BLaER1 treated with 17β-estradiol and CSF1 and Interleukin-3, amounts not matched to agents 10 nM and 100 nM (cell line): ENCODE results near the gene BMERB1.
"Not testable (repeated sequence)": the region's sequence is repeated elsewhere in the genome, so short reads cannot be mapped to it uniquely, and the experiment has no call there.

Source experiments
- H3K27ac ChIP-seq, 11 experiments: shearing (Covaris generic); formaldehyde crosslinking; 2 replicates each; pipeline ENCODE4 v1.8.1; 2022
- H3K27me3 ChIP-seq, 11 experiments: shearing (Covaris generic); formaldehyde crosslinking; 2 replicates each; pipeline ENCODE4 v1.8.1; 2022
- H3K36me3 ChIP-seq, 11 experiments: shearing (Covaris generic); formaldehyde crosslinking; 2 replicates each; pipeline ENCODE4 v1.8.1; 2022
- H3K4me1 ChIP-seq, 10 experiments: shearing (Covaris generic); formaldehyde crosslinking; 2 replicates each; pipeline ENCODE4 v1.8.1; 2022
- H3K4me2 ChIP-seq, 11 experiments: shearing (Covaris generic); formaldehyde crosslinking; 2 replicates each; pipeline ENCODE4 v1.8.1; 2022
- H3K4me3 ChIP-seq, 10 experiments: shearing (Covaris generic); formaldehyde crosslinking; 2 replicates each; pipeline ENCODE4 v1.8.1; 2022
- H3K9ac ChIP-seq, 11 experiments: shearing (Covaris generic); formaldehyde crosslinking; 2 replicates each; pipeline ENCODE4 v1.8.1; 2022
- H3K9me3 ChIP-seq, 11 experiments: shearing (Covaris generic); formaldehyde crosslinking; replicated peaks in 1 of 11; 2 replicates each; pipeline ENCODE4 v1.8.1; 2022
- H4K20me1 ChIP-seq, 11 experiments: shearing (Covaris generic); formaldehyde crosslinking; 2 replicates each; pipeline ENCODE4 v1.8.1; 2022
- Cebpa-rat ChIP-seq, 11 experiments: shearing (Covaris generic); IDR thresholded peaks; 2 replicates each; pipeline ENCODE4 v1.8.1; 2022

Gene BMERB1

DNA sequence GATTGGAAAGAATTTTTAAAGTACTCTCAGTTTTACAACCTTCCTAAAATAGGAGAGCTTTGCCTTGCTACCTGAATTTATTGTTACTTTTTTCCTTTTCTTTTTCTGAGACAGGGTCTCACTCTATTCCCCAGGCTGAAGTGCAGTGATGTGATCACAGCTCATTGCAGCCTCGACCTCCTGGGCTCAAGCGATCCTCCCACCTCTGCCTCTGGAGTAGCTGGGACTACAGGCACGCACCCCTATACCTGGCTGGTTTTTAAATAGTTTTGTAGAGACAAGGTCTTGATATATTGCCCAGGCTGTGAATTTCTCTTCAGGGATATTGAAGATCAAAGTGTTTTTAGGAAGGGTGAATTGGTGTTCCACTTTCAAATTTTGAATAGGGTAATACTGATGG is 35.1 kb upstream of the BMERB1 start:
- H3K27ac ChIP-seq = no peak overlapping the region
- H3K27me3 ChIP-seq = peaks cover 8 to 25% (median 18%) of the 10 kb centered on the region in 11 experiments
- no peak overlapping the region for H3K4me3 ChIP-seq
- peaks cover 10 to 24% (median 15%) of the 10 kb centered on the region in 10 experiments for H3K4me1 ChIP-seq
- no peaks in the 10 kb centered on the region for H4K20me1 ChIP-seq
- H3K36me3 ChIP-seq = no peaks in the 10 kb centered on the region
- no peak for TF ChIP-seq Cebpa-rat (IDR thresholded peaks at IDR 0.05)
- H3K4me2 ChIP-seq = no peak overlapping the region
- H3K9ac ChIP-seq = no peak overlapping the region
- H3K9me3 ChIP-seq = peaks cover 5 to 18% (median 7%) of the 10 kb centered on the region in 11 experiments; a peak in 20 of 22 replicates

DNA sequence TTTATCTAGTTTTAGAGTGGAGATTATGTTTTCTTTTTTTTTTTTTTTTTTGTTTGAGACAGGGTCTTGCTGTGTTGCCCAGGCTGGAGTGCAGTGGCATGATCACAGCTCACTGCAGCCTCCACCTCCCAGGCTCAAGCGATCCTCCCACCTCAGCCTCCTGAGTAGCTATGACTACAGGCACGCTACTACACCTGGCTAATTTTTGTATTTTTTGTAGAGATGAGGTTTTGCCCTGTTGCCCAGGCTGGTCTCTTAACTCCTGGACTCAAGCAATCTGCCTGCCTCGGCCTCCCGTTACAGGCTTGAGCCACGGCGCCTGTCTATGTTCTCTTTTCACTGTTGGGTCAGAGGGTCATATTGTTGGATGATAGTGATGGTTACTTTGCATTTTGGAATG is 34.1 kb upstream of the BMERB1 start:
- H3K9ac ChIP-seq, H4K20me1 ChIP-seq, H3K27ac ChIP-seq, H3K36me3 ChIP-seq, H3K4me2 ChIP-seq, H3K4me3 ChIP-seq: not testable (repeated sequence)
- Histone ChIP-seq H3K27me3 (peaks cover 6 to 19% (median 15%) of the 10 kb centered on the region in 11 experiments), H3K9me3 (peaks cover 5 to 12% (median 7%) of the 10 kb centered on the region in 11 experiments; a peak in 20 of 22 replicates), H3K4me1 (peaks cover 20 to 34% (median 25%) of the 10 kb centered on the region in 10 experiments)

DNA sequence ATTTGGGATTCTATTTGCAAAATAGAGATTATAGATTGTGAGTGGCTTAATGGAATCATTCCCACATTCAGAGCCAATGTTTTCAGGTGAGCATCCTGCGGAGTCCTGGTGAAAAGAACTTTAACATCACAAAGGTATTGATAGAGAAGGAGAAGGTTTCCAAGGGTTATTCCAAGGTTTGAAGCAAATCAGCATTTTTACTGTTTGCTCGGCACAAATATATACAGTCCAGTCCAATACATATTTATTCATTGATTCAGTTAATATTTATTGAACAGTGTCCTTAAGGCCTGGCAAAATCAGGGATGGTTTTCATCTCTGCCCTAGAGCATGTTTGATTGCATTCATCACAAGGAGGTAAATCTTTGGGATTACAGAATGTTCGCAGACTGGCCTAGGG is 32.4 kb upstream of the BMERB1 start:
- H3K4me1 ChIP-seq = peaks cover 27 to 39% (median 32%) of the 10 kb centered on the region in 10 experiments
- no peak for TF ChIP-seq Cebpa-rat (IDR thresholded peaks at IDR 0.05)
- H3K27me3 ChIP-seq = peaks cover 0 to 2% (median 0%) of the 10 kb centered on the region in 11 experiments; a peak in 1 of 22 replicates
- no peaks in the 10 kb centered on the region for H3K36me3 ChIP-seq
- no peaks in the 10 kb centered on the region for H3K9me3 ChIP-seq
- H4K20me1 ChIP-seq = no peaks in the 10 kb centered on the region
- H3K9ac ChIP-seq = no peak overlapping the region
- H3K4me3 ChIP-seq = no peak overlapping the region
- no peak overlapping the region; a peak in 1 of 22 replicates for H3K4me2 ChIP-seq
- H3K27ac ChIP-seq = no peak overlapping the region

DNA sequence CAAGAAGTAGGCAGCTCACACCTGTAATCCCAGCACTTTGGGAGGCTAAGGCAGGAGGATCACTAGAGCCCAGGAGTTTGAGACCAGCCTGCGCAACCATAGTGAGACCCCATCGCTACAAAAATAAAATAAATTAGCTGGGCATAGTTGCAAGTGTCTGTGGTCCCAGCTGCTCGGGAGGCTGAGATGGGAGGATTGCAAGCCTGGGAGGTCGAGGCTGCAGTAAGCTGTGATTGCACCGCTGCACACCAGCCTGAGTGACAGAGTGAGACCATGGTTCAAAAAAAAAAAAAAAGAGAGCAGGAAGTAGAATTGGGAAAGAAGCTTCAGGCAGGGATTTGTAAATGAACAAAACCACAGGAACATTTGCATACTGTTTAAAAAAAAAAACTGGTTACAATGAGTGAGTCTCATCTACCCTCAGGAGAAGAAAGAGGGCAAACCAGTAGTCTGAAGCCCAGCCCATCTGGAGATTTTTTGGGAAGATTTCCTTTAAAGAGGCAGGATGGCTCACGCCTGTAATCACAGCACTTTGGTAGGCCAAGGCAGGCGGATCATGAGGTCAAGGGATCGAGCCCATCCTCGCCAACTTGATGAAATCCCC is 30.9 kb upstream of the BMERB1 start:
- no peak for TF ChIP-seq Cebpa-rat (IDR thresholded peaks at IDR 0.05)
- Histone ChIP-seq H3K4me3 (no peak overlapping the region), H3K4me1 (peaks cover 40 to 51% (median 45%) of the 10 kb centered on the region in 10 experiments), H3K9ac (peak overlapping the region in 2 of 11 experiments; percentile 4 to 33; a peak in 2 of 22 replicates), H3K36me3 (no peaks in the 10 kb centered on the region), H4K20me1 (no peaks in the 10 kb centered on the region), H3K9me3 (no peaks in the 10 kb centered on the region), H3K27ac (peak overlapping the region; percentile 36 to 82 (median 45); a peak in 16 of 22 replicates), H3K27me3 (no peaks in the 10 kb centered on the region), H3K4me2 (peak overlapping the region; percentile 22 to 78 (median 61); a peak in 20 of 22 replicates)

DNA sequence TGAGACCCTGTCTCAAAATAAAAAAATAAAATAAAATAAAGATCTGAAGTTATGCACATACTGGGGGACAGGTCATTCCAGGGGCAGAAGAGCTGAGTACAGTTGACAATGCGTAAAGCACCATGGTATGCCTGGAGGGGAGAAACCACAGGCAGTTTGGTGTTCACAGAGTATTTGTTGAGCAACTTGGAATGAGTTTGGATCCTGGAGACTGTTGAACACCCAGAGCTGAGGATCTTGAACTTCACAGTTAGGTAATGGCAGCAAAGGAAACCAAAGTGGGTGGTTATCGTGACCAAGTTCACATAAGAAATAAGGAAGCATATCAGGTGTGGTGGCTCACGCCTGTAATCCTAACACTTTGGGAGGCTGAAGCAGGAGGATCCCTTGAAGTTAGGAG is 30.3 kb upstream of the BMERB1 start:
- H3K36me3 ChIP-seq, H3K27me3 ChIP-seq, H3K9me3 ChIP-seq, H4K20me1 ChIP-seq, H3K4me3 ChIP-seq: not testable (repeated sequence)
- Histone ChIP-seq H3K4me2 (peak overlapping the region; percentile 22 to 78 (median 61); a peak in 21 of 22 replicates), H3K9ac (peak overlapping the region in 2 of 11 experiments; percentile 4 to 33; a peak in 2 of 22 replicates), H3K27ac (peak overlapping the region; percentile 36 to 82 (median 45); a peak in 17 of 22 replicates), H3K4me1 (peaks cover 43 to 57% (median 51%) of the 10 kb centered on the region in 10 experiments)

DNA sequence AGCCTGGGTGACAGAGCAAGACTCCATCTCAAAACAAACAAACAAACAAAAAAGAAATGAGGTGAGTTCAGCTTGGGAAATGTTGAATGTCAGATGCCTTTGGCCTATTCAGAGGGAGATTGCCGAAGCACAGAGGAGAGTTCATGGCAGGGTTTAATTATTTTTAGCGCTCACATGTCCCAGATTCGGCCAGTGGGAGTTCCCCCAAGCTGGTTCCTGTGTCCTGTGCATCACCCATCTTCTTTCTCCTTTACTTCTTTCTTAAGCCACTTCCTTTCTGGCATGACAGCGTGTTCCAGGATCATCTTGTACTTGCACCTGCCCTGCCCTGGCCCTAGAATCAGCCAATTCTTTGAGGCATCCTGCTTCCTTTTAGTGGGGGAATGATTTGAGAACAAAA is 29.6 kb upstream of the BMERB1 start:
- Histone ChIP-seq H3K36me3 (no peaks in the 10 kb centered on the region), H4K20me1 (no peaks in the 10 kb centered on the region), H3K9me3 (no peaks in the 10 kb centered on the region), H3K4me3 (no peak overlapping the region), H3K27ac (peak overlapping the region in 8 of 11 experiments; percentile 37 to 82 (median 44); a peak in 12 of 22 replicates), H3K27me3 (no peaks in the 10 kb centered on the region), H3K9ac (peak overlapping the region in 2 of 11 experiments; percentile 4 to 33; a peak in 2 of 22 replicates), H3K4me2 (peak overlapping the region; percentile 22 to 78 (median 61)), H3K4me1 (peaks cover 43 to 57% (median 52%) of the 10 kb centered on the region in 10 experiments)
- no peak for TF ChIP-seq Cebpa-rat (IDR thresholded peaks at IDR 0.05)

GRCh38 chr16:15407756-15408155 is 26.6 kb upstream of the BMERB1 start:
- not testable (repeated sequence) for H3K27me3 ChIP-seq, H3K9me3 ChIP-seq, H3K36me3 ChIP-seq, H3K9ac ChIP-seq, H3K27ac ChIP-seq, H3K4me3 ChIP-seq, H4K20me1 ChIP-seq
- peaks cover 38 to 63% (median 51%) of the 10 kb centered on the region in 10 experiments for H3K4me1 ChIP-seq
- H3K4me2 ChIP-seq = peak overlapping the region; percentile 16 to 61 (median 53); a peak in 19 of 22 replicates

DNA sequence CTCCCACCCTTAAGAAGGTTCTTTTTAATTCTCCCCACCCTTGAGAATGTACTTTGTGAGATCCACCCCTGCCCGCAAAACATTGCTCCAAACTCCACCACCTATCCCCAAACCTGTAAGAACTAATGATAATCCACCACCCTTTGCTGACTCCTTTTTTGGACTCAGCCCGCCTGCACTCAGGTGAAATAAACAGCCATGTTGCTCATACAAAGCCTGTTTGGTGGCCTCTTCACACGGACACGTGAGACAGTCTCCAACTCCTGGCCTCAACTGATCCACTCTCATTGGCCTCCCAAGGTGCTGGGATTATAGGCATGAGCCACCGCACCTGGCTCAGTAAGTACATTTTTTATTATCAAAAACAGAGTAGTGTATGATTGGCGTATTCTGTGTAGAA is 24.9 kb upstream of the BMERB1 start:
- not testable (repeated sequence) for H3K4me3 ChIP-seq, H3K9ac ChIP-seq, H4K20me1 ChIP-seq, H3K9me3 ChIP-seq, H3K4me2 ChIP-seq, H3K27me3 ChIP-seq, H3K27ac ChIP-seq, H3K36me3 ChIP-seq
- peaks cover 21 to 52% (median 39%) of the 10 kb centered on the region in 10 experiments for H3K4me1 ChIP-seq

- Histone ChIP-seq H3K9me3 (no peaks in the 10 kb centered on the region), H3K4me2 (no peak overlapping the region), H3K4me3 (no peak overlapping the region), H3K27me3 (no peaks in the 10 kb centered on the region), H4K20me1 (no peaks in the 10 kb centered on the region), H3K9ac (no peak overlapping the region), H3K36me3 (no peaks in the 10 kb centered on the region), H3K27ac (no peak overlapping the region), H3K4me1 (peaks cover 0 to 12% (median 5%) of the 10 kb centered on the region in 10 experiments; a peak in 9 of 20 replicates)
- TF ChIP-seq Cebpa-rat (IDR thresholded peaks at IDR 0.05) = no peak
Measured at GRCh38 chr16:15415511-15415985, 18.8 kb upstream of the BMERB1 start.

DNA sequence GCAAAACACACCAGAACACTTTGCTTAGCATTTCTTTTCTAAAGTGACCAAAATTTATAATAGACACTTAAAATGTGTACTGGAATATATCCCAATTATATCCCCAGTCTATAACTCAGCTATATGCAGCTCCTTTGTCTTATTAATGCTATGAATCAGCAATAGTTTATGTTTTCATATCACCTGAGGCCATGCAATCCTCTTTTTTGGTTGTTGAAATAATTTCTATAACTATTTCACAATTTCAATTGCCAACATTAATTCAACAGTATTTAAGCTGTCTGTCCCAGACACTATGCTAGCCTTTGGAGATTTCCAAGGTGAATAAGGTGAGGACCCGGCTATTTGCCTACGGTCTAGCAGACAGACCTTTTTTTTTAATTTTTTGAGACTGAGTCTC is 17.2 kb upstream of the BMERB1 start:
- H3K9me3 ChIP-seq = no peaks in the 10 kb centered on the region
- no peak overlapping the region for H3K9ac ChIP-seq
- H4K20me1 ChIP-seq = no peaks in the 10 kb centered on the region
- no peaks in the 10 kb centered on the region for H3K27me3 ChIP-seq
- TF ChIP-seq Cebpa-rat (IDR thresholded peaks at IDR 0.05) = no peak
- H3K27ac ChIP-seq = no peak overlapping the region
- H3K4me2 ChIP-seq = no peak overlapping the region
- peaks cover 0 to 9% (median 5%) of the 10 kb centered on the region in 10 experiments; a peak in 9 of 20 replicates for H3K4me1 ChIP-seq
- H3K4me3 ChIP-seq = no peak overlapping the region
- no peaks in the 10 kb centered on the region for H3K36me3 ChIP-seq
